T-helper 2 cell treated with Interferon-gamma antibody and Interleukin-4, amounts not matched to agents 5 μg/mL and 100 μg/mL, for 36 hours (primary cell): Measurements from ENCODE around the gene HMGA1.

Experiments used
- DNase-seq: peaks from one replicate; pipeline ENCODE4 v3.0.0; 2021; ENCODE audit warnings: low spot score
- H3K27ac Mint-ChIP-seq: one replicate; pipeline ENCODE4 v1.8.0; 2021; ENCODE audit warnings: mild to moderate bottlenecking, mixed read lengths
- H3K27me3 Mint-ChIP-seq: one replicate; pipeline ENCODE4 v1.8.0; 2021; ENCODE audit warnings: low read depth, mixed read lengths
- H3K36me3 Mint-ChIP-seq: one replicate; pipeline ENCODE4 v1.8.0; 2021; ENCODE audit warnings: low read depth, mixed read lengths
- H3K4me1 Mint-ChIP-seq: one replicate; pipeline ENCODE4 v1.8.0; 2021; ENCODE audit warnings: low read depth, mixed read lengths
- H3K4me3 Mint-ChIP-seq: one replicate; pipeline ENCODE4 v1.8.0; 2022; ENCODE audit warnings: mild to moderate bottlenecking, moderate library complexity, mixed read lengths
- H3K9me3 Mint-ChIP-seq: one replicate; pipeline ENCODE4 v1.8.0; 2021; ENCODE audit warnings: mixed read lengths

HMGA1 gene

GRCh38 chr6:34236443-34237315, at the start of gene HMGA1:
HMGA1 (plus strand) TSS chr6:34236873; CDS start chr6:34240781, 3,908 bp downstream.
- Mint-ChIP-seq H3K27ac (peak within 1 kb of the TSS; percentile 96), H3K9me3 (no peaks in the 10 kb centered on the region), H3K4me1 (peaks cover 35% of the 10 kb centered on the region), H3K27me3 (no peaks in the 10 kb centered on the region), H3K4me3 (peak within 1 kb of the TSS; percentile 90), H3K36me3 (peaks cover 27% of the 10 kb centered on the region)
- DNase-seq: peak; percentile 86

GRCh38 chr6:34189806-34190503, 46.7 kb upstream of the HMGA1 start:
- peaks cover 5% of the 10 kb centered on the region for H3K4me1 Mint-ChIP-seq
- peaks cover 6% of the 10 kb centered on the region for H3K27me3 Mint-ChIP-seq
- H3K36me3 Mint-ChIP-seq: no peaks in the 10 kb centered on the region
- no peak overlapping the region for H3K27ac Mint-ChIP-seq
- no peak for DNase-seq
- no peaks in the 10 kb centered on the region for H3K9me3 Mint-ChIP-seq
- no peak overlapping the region for H3K4me3 Mint-ChIP-seq

GRCh38 chr6:34190504-34191122, 46.1 kb upstream of the HMGA1 start:
- no peak overlapping the region for H3K4me3 Mint-ChIP-seq
- DNase-seq: no peak

GRCh38 chr6:34194772-34195171, 41.9 kb upstream of the HMGA1 start:
- Mint-ChIP-seq H3K4me3 (no peak overlapping the region), H3K36me3 (no peaks in the 10 kb centered on the region), H3K27me3 (peaks cover 10% of the 10 kb centered on the region), H3K27ac (no peak overlapping the region), H3K4me1 (peaks cover 10% of the 10 kb centered on the region), H3K9me3 (no peaks in the 10 kb centered on the region)
- DNase-seq: no peak

More at GRCh38 chr6:34190504-34191122, 46.1 kb upstream of the HMGA1 start:
- H3K9me3 Mint-ChIP-seq: no peaks in the 10 kb centered on the region
- H3K36me3 Mint-ChIP-seq: no peaks in the 10 kb centered on the region
- H3K4me1 Mint-ChIP-seq: peaks cover 5% of the 10 kb centered on the region
- H3K27me3 Mint-ChIP-seq: peaks cover 11% of the 10 kb centered on the region
- H3K27ac Mint-ChIP-seq: no peak overlapping the region

GRCh38 chr6:34195726-34196115, 41.0 kb upstream of the HMGA1 start:
- H3K4me1 Mint-ChIP-seq: peaks cover 6% of the 10 kb centered on the region
- no peaks in the 10 kb centered on the region for H3K36me3 Mint-ChIP-seq
- no peak for DNase-seq
- no peak overlapping the region for H3K27ac Mint-ChIP-seq
- H3K4me3 Mint-ChIP-seq: no peak overlapping the region
- H3K27me3 Mint-ChIP-seq: peaks cover 10% of the 10 kb centered on the region
- H3K9me3 Mint-ChIP-seq: no peaks in the 10 kb centered on the region

GRCh38 chr6:34196116-34196832, 40.4 kb upstream of the HMGA1 start:
- peak overlapping the region; percentile 82 for H3K4me3 Mint-ChIP-seq
- peaks cover 6% of the 10 kb centered on the region for H3K4me1 Mint-ChIP-seq
- H3K27me3 Mint-ChIP-seq: peaks cover 10% of the 10 kb centered on the region
- DNase-seq: peak; percentile 79
- no peak overlapping the region for H3K27ac Mint-ChIP-seq
- no peaks in the 10 kb centered on the region for H3K36me3 Mint-ChIP-seq
- no peaks in the 10 kb centered on the region for H3K9me3 Mint-ChIP-seq

- no peak for DNase-seq
- Mint-ChIP-seq H3K9me3 (no peaks in the 10 kb centered on the region), H3K27ac (no peak overlapping the region), H3K4me1 (peaks cover 6% of the 10 kb centered on the region), H3K4me3 (peak overlapping the region; percentile 82), H3K36me3 (no peaks in the 10 kb centered on the region), H3K27me3 (peaks cover 10% of the 10 kb centered on the region)
Observed at GRCh38 chr6:34196833-34197195, 39.9 kb upstream of the HMGA1 start.

GRCh38 chr6:34200340-34200971, 36.2 kb upstream of the HMGA1 start:
- H3K36me3 Mint-ChIP-seq: no peaks in the 10 kb centered on the region

GRCh38 chr6:34201455-34202107, 35.1 kb upstream of the HMGA1 start:
- Mint-ChIP-seq H3K36me3 (no peaks in the 10 kb centered on the region), H3K4me1 (peaks cover 3% of the 10 kb centered on the region), H3K27ac (no peak overlapping the region), H3K27me3 (peaks cover 2% of the 10 kb centered on the region), H3K9me3 (no peaks in the 10 kb centered on the region), H3K4me3 (no peak overlapping the region)
- no peak for DNase-seq

More at GRCh38 chr6:34200340-34200971, 36.2 kb upstream of the HMGA1 start:
- H3K4me3 Mint-ChIP-seq: no peak overlapping the region
- peaks cover 6% of the 10 kb centered on the region for H3K4me1 Mint-ChIP-seq
- H3K27ac Mint-ChIP-seq: no peak overlapping the region
- H3K27me3 Mint-ChIP-seq: peaks cover 2% of the 10 kb centered on the region
- H3K9me3 Mint-ChIP-seq: no peaks in the 10 kb centered on the region
- DNase-seq: no peak

GRCh38 chr6:34202329-34203201, 34.1 kb upstream of the HMGA1 start:
- Mint-ChIP-seq H3K27me3 (peaks cover 2% of the 10 kb centered on the region), H3K9me3 (no peaks in the 10 kb centered on the region), H3K27ac (no peak overlapping the region), H3K36me3 (no peaks in the 10 kb centered on the region), H3K4me3 (no peak overlapping the region), H3K4me1 (peaks cover 2% of the 10 kb centered on the region)
- no peak for DNase-seq

GRCh38 chr6:34204693-34205092, 32.0 kb upstream of the HMGA1 start:
- Mint-ChIP-seq H3K36me3 (no peaks in the 10 kb centered on the region), H3K4me3 (no peak overlapping the region), H3K27ac (no peak overlapping the region), H3K4me1 (peaks cover 7% of the 10 kb centered on the region), H3K9me3 (no peaks in the 10 kb centered on the region), H3K27me3 (no peaks in the 10 kb centered on the region)
- DNase-seq: no peak

GRCh38 chr6:34205466-34205865, 31.2 kb upstream of the HMGA1 start:
- H3K4me1 Mint-ChIP-seq: peaks cover 5% of the 10 kb centered on the region
- no peaks in the 10 kb centered on the region for H3K27me3 Mint-ChIP-seq
- DNase-seq: no peak
- no peaks in the 10 kb centered on the region for H3K9me3 Mint-ChIP-seq
- no peaks in the 10 kb centered on the region for H3K36me3 Mint-ChIP-seq
- no peak overlapping the region for H3K4me3 Mint-ChIP-seq
- H3K27ac Mint-ChIP-seq: no peak overlapping the region
